ENCODE results near the gene WDR45.
A peak's percentile ranks its signal among the peaks of the same experiment; 100 is the strongest.

Gene WDR45

GRCh38 chrX:49073601-49074575 is 5.8 kb downstream of the WDR45 start, which contains the start of gene PRAF2:
Gene PRAF2, minus strand, starts transcription at chrX:49074002. Its CDS starts 15 bp downstream, at chrX:49073987.
- DNase-seq (ENCODE audit: low read depth in 2 of 2) = peak; percentile 73 to 80

DNA sequence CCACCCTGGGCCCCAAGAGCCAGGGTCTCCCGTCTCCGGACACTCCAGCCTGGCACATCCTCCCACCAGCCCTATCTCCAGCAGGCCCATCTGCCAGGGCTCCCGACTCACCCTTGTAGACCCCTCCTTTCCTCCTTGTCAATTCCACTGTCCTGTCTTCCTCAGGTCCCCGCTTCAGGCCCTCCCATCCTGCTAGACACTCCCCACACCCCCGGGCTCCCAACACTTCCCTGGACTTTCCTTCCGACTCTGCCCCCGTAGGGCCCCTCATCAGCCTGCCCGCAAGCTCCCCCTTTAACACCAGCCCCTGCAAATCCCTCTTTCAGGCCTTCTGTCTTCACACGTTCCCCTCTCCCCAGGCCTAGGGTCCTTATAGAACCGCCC is 7.0 kb downstream of the WDR45 start:
- DNase-seq (ENCODE audit: low read depth in 2 of 2) = no peak

DNA sequence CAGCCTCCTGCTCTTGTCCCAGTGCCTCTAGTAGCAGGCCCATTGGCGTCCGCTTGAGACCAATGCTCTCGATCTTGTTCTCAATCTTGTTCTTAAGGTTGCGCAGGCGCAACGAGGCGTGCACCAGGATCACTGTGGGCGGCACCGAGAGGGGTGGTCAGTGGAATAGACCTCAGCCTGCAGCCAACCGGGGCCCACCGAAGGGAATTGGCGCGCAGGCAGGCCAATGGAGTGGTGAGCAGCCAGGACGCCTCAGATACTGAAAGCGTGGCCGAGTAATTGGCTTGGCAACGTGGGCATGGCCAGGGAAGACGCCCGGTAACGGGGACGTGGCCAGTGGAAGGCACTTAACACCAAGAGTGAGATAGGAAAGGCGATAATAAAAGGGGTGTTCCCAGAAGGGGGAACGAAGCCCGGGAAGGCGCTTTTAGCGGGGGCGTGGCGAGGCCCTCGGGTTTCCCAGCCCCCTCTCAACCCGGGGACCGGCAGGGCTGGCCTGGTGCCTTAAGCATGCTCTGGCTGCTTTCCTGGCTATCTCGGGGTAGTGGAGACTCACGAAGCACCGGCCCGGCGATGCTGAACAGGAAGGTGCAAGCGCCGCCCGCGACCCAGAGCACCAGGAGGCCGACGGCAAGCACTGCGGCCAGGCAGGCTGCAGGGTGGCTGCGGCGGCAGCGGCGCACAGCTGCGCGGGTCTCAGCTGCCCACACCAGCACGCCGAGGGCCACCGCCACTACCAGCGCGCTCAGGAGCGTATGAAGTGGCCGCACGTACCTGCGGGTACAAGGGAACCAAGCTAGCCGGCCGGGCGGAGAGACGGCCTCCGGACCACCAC is 7.6 kb downstream of the WDR45 start:
- DNase-seq (ENCODE audit: low read depth in 2 of 2) = no peak

DNA sequence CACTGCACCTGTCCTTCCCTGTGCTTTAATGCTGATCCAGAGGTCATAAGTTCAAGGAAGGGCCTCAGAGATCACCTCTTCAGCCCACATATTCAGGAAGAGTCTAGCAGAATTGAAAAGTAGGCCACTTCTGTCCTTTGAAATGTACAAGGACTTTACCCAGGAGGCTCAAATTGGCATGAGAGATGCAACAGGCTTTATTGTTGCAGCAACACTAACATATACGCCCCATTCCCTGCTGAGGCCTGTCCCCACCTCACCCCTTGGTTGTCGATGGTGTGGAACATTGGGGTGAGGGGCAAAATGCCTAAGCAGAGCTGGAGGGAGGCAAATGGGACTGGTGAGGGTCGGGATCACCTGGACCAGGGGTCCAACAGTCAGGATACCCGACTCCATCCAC is 8.7 kb downstream of the WDR45 start:
- no peak for DNase-seq (ENCODE audit: low read depth in 2 of 2)

DNA sequence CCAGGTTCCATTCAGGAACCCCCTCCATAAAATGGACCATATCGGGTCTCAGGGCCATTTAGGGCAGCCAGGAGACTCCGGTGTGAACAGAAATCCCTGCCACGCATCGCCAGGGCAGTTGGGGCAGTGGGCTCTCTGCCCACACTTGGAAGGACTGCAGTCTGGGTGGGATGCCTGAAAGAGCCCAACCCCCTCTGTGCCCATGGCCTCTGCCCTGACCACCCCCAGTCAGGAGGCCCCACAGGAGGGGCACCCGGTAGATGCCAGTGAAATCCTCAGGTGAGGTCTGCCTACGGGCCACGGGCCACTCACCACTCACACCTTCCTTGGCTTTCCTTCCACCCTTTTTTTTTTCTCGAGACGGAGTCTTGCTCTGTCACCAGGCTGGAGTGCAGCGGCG is 10.6 kb downstream of the WDR45 start:
- DNase-seq (ENCODE audit: low read depth in 2 of 2) = no peak

GRCh38 chrX:49067285-49068120 is 12.2 kb downstream of the WDR45 start:
- DNase-seq (ENCODE audit: low read depth in 2 of 2) = no peak

- DNase-seq (ENCODE audit: low read depth in 2 of 2) = no peak
These were observed 13.0 kb downstream of the WDR45 start for GRCh38 chrX:49066690-49067089.

GRCh38 chrX:49066278-49066677 is 13.4 kb downstream of the WDR45 start:
- no peak for DNase-seq (ENCODE audit: low read depth in 2 of 2)

GRCh38 chrX:49064735-49065134 is 15.0 kb downstream of the WDR45 start:
- DNase-seq (ENCODE audit: low read depth in 2 of 2) = no peak

GRCh38 chrX:49064303-49064702 is 15.4 kb downstream of the WDR45 start:
- DNase-seq (ENCODE audit: low read depth in 2 of 2) = no peak

DNA sequence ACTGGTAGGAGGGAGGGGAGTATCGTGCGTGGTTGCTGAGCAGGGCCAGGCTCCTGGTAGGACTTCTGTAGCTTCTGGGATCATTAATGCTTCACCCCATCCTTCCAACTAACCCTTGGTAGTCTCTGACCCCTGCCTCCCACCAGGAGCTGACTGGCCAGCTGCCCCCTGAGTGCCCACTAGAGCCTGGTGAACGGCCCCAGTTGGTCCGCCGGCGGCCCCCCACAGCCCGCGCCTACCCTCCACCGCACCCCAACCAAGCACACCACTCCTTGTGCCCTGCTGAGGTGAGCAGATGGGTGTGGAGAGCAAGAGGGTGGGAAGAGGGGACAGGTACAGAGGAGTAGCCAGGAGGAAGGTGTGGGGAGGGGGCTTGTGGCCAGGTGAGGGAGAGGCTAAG is 16.0 kb downstream of the WDR45 start:
- no peak for DNase-seq (ENCODE audit: low read depth in 2 of 2)

DNA sequence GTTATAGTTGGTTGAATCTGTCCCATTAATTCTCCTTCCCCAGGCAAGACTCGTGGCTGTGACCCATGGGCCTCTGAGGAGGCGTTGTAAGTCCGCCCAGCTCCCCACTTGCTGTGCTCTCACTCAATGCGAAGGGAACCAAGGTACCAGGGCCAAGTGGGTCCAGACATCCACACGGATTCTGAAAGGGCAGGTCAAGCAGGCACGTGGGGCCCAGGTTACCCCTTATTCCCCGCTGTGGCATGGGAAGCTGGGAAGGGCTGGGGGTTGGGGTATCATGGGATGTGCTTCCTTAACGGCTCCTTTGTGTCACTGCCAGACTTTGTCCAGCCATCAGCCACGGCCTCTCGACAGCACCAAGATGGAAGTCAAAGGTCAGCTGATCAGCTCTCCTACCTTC is 17.8 kb downstream of the WDR45 start:
- no peak for DNase-seq (ENCODE audit: low read depth in 2 of 2)

GRCh38 chrX:49061490-49061889 is 18.2 kb downstream of the WDR45 start:
- DNase-seq (ENCODE audit: low read depth in 2 of 2) = no peak

DNA sequence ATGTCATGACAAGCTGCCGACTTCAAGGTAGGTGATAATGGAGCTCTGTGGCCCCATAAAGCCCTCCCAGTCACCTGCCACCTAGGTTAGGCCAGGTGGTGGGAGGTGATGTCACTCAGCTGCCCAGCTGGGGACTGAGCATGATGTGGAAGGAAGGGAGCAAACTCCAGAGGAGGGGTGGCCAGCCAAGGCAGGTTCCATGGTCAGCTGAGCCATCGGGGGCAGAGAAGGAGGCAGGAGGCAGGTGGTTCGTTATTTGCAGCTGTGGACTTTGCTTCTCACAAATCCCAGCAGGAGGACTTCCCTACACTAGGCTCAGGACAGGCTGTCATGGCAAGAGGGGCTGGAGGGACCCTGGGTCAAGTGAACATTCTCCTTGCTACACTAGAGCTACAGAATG is 18.8 kb downstream of the WDR45 start:
- DNase-seq (ENCODE audit: low read depth in 2 of 2) = no peak

- DNase-seq (ENCODE audit: low read depth in 2 of 2) = no peak
These were observed 20.0 kb downstream of the WDR45 start for GRCh38 chrX:49059681-49060085.

GRCh38 chrX:49059201-49059600 is 20.5 kb downstream of the WDR45 start:
- no peak for DNase-seq (ENCODE audit: low read depth in 2 of 2)

DNA sequence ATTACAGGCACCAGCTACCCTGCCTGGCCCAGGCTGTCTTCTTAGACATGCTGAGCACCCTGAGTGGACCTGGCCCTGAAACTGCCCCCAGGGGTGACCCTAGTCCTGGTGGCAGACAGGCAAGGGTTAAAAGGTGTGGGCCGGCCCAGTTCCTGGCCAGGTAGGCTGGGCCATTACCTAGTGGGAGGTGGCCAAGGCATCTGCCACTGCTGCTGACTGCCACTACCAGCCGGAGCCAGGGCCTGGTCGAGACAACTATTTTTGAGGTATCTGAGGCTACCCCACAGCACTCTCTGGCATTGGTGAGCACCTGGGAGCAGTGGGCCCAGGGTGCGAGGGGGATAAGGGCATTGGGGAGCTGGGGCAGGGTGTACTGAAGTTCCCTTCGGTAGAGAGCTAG is 20.9 kb downstream of the WDR45 start, which contains the start of gene CCDC120:
TSS of gene CCDC120 (plus strand) at position 206 of the 400 bp plus-strand sequence. CDS start 3,043 bp downstream, outside the sequence.
- no peak for DNase-seq (ENCODE audit: low read depth in 2 of 2)

DNA sequence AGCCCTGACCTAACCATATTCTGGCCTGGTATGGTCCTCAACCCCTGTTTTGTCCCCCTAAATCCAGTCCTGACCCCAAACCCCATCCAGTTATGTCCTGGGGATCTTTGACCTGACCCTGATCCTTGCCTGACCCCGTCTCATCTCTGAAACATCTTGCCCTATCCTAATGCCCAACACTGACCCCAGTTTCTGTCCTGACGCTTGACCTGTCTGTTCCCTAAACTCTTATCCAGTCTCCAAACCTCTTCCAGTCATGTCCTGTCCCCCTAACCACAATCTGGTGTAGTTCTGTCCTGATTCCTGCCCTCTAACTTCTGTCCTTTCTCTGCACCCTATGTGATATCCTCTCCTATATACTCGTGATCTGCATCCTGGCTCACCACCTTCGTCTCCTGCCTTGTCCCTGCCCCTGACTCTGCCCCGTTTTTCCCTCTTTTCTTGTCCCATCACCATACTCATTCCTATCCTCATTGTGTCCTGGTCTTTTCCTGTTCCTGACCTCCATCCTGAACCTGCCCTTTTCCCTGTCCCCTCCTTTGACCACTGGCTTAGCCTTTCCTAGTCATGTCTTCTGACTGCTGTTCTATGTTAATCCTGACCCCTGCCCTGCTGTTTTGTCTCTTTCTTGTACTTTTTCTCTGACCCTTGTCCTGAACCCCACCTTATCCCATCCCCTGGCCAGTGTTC is 25.5 kb downstream of the WDR45 start:
- no peak for DNase-seq (ENCODE audit: low read depth in 2 of 2)

DNA sequence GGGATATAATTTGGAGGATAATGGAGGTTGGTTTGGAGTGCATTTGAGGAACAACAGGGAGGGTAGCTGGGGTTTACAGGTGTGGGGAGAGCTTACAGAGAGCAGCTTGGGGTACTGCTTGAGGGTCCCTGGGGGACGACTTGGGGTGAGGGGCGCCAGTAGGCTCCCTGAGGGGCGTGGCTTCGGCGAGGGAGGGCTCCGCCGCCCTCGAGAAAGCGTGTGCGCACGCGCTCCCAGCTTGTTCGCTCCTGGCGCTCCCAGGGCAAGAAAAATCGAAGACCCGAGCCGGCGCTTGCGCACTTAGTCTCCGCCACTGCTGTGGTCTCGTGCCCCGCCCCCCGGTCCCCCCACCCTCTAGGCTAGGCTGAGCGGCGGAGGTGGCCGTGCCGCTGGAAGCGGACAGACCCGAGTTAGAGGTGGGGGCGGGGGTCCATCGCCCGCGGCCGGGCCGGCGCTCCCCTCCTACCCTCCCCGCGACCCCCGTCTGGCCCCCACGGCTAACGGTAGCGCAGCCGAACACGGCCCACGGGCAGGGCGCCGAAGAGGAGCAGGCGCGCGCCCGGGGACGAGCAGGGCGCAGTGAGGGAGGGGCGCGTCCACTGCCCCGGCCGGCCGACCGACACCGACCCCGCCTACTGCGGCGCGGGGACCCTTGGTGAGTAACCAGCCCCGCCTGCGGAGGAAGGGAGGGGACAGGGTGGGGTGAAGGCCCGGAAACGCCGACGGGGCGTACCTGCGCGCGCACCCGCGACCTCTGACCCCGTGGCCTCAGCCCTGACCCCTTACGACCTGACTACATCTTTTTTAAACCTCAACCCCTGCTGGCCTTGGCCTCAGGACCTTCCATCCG is 26.2 kb downstream of the WDR45 start:
- peak; percentile 28 to 36 for DNase-seq (ENCODE audit: low read depth in 2 of 2)

GRCh38 chrX:49043987-49044281 is 35.8 kb downstream of the WDR45 start:
- no peak for DNase-seq (ENCODE audit: low read depth in 2 of 2)

All from stimulated activated CD8-positive, alpha-beta memory T cell treated with anti-CD3 and anti-CD28 coated beads, Interleukin-2, amount 100 ng/mL, for 1 hour (primary cell).